DOHH2 (cell line): ENCODE measurements around the gene EXOC6B.

ENCODE experiments used
- H3F3A ChIP-seq: fragments of 200-600 bp; sonication (generic), shearing (Covaris generic); 2 replicates; pipeline ENCODE4 v1.6.0; 2016; ENCODE audit warnings: antibody characterized with exemption, mild to moderate bottlenecking; ENCODE audit not compliant: control insufficient read depth, insufficient read depth
- H3K27ac ChIP-seq: fragments of 200-600 bp; sonication (generic); 2 replicates; pipeline ENCODE4 v1.5.1; 2014; ENCODE audit warnings: low read depth, mild to moderate bottlenecking, low read length, moderate library complexity
- H3K27me3 ChIP-seq: fragments of 200-600 bp; sonication (generic); 2 replicates; pipeline ENCODE4 v1.6.1; 2014; ENCODE audit warnings: mild to moderate bottlenecking, low read length, mixed read lengths; ENCODE audit not compliant: control insufficient read depth
- H3K36me3 ChIP-seq: fragments of 200-600 bp; sonication (generic); 2 replicates; pipeline ENCODE4 v1.6.1; 2014; ENCODE audit warnings: mild to moderate bottlenecking, low read length, moderate library complexity, mixed read lengths; ENCODE audit not compliant: control insufficient read depth
- H3K4me1 ChIP-seq: fragments of 200-600 bp; sonication (generic); 2 replicates; pipeline ENCODE4 v1.6.1; 2014; ENCODE audit warnings: mild to moderate bottlenecking, low read length, mixed read lengths; ENCODE audit not compliant: control insufficient read depth
- H3K4me2 ChIP-seq: fragments of 200-600 bp; sonication (generic); 2 replicates; pipeline ENCODE4 v1.6.0; 2014; ENCODE audit warnings: mild to moderate bottlenecking, low read length, moderate library complexity
- H3K4me3 ChIP-seq: fragments of 200-600 bp; sonication (generic); 2 replicates; pipeline ENCODE4 v1.5.1; 2014; ENCODE audit warnings: mild to moderate bottlenecking, low read length, mixed read lengths
- H3K79me2 ChIP-seq: fragments of 200-600 bp; sonication (generic); 2 replicates; pipeline ENCODE4 v1.6.1; 2014; ENCODE audit warnings: mild to moderate bottlenecking, low read length, mixed read lengths; ENCODE audit not compliant: control insufficient read depth
- H3K9me2 ChIP-seq: fragments of 200-600 bp; sonication (generic); replicated peaks from 2 replicates; pipeline ENCODE4 v1.6.1; 2014; ENCODE audit warnings: mild to moderate bottlenecking, low read length, mixed read lengths; ENCODE audit not compliant: control insufficient read depth
- H3K9me3 ChIP-seq: fragments of 200-600 bp; sonication (generic); 2 replicates; pipeline ENCODE4 v1.6.1; 2014; ENCODE audit warnings: antibody characterized with exemption, low read length, mixed read lengths; ENCODE audit not compliant: control insufficient read depth, insufficient read depth
- H4K20me1 ChIP-seq: fragments of 200-600 bp; sonication (generic); 2 replicates; pipeline ENCODE4 v1.6.0; 2014; ENCODE audit warnings: low read depth, mild to moderate bottlenecking, antibody characterized with exemption, low read length, moderate library complexity; ENCODE audit not compliant: control insufficient read depth, insufficient read depth
- EZH2phosphoT487 ChIP-seq: fragments of 200-600 bp; sonication (generic); IDR thresholded peaks from 2 replicates; pipeline ENCODE4 v1.6.1; 2017; ENCODE audit warnings: borderline replicate concordance, mild to moderate bottlenecking, antibody characterized with exemption, low read length, moderate library complexity, mixed read lengths
- TF ChIP-seq, protein P1 (sequence below): fragments of 200-600 bp; sonication (generic); IDR thresholded peaks from one replicate; pipeline ENCODE4 v1.5.1; 2014; ENCODE audit warnings: antibody characterized with exemption, mild to moderate bottlenecking, low read depth, low read length; ENCODE audit not compliant: poor library complexity, severe bottlenecking

Gene EXOC6B

GRCh38 chr2:72513011-72513410 is 312.8 kb downstream of the EXOC6B start:
- Histone ChIP-seq H3K79me2 (no peaks in the 10 kb centered on the region), H3K9me2 (no peaks in the 10 kb centered on the region), H3K9me3 (no peaks in the 10 kb centered on the region), H3K27me3 (no peaks in the 10 kb centered on the region), H3K36me3 (no peaks in the 10 kb centered on the region), H3K4me2 (no peak overlapping the region), H4K20me1 (no peaks in the 10 kb centered on the region), H3K27ac (no peak overlapping the region), H3K4me1 (no peaks in the 10 kb centered on the region), H3K4me3 (no peak overlapping the region), H3F3A (no peaks in the 10 kb centered on the region)
- TF ChIP-seq, protein P1, sequence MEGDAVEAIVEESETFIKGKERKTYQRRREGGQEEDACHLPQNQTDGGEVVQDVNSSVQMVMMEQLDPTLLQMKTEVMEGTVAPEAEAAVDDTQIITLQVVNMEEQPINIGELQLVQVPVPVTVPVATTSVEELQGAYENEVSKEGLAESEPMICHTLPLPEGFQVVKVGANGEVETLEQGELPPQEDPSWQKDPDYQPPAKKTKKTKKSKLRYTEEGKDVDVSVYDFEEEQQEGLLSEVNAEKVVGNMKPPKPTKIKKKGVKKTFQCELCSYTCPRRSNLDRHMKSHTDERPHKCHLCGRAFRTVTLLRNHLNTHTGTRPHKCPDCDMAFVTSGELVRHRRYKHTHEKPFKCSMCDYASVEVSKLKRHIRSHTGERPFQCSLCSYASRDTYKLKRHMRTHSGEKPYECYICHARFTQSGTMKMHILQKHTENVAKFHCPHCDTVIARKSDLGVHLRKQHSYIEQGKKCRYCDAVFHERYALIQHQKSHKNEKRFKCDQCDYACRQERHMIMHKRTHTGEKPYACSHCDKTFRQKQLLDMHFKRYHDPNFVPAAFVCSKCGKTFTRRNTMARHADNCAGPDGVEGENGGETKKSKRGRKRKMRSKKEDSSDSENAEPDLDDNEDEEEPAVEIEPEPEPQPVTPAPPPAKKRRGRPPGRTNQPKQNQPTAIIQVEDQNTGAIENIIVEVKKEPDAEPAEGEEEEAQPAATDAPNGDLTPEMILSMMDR = no peak
- TF ChIP-seq EZH2phosphoT487 = no peak

DNA sequence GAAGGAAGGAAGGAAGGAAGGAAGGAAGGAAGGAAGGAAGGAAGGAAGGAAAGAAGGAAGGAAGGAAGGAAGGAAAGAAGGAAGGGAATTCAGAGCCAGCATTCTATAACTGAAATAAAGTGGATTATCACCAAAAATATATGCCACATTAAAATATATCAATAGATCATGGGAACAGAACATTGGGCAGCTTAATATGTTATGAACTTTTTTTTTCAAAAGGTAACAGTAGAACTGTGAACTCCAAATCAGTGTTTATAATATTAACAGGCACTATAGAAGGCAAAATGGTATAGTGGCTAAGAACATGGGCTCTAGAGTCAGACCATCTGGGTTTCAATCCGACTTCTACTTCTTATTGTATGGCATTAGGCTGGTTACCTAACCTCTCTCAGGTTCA is 313.5 kb downstream of the EXOC6B start:
- H3K9me2 ChIP-seq = no peaks in the 10 kb centered on the region

DNA sequence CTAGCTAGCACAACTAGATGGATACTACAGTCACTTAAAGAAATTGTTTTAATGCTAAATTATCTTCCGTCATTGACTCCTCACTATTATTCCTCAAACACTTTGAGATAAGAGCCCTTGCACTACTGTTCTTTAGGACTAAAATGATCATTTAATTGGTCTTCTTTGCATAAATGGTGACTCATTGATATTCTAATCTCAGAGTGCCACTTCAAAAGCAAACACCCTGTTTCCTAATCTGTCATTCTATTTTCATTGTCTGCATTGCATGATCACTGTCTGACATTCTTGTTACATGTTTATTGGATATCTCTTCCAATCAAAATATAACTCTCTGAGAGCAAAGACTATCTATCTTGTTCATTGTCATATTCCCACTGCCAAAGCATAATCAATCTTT is 313.9 kb downstream of the EXOC6B start:
- no peaks in the 10 kb centered on the region for H3K9me3 ChIP-seq
- no peaks in the 10 kb centered on the region for H3K36me3 ChIP-seq
- H3K4me2 ChIP-seq = no peak overlapping the region
- H3K27ac ChIP-seq = no peak overlapping the region
- H3K4me3 ChIP-seq = no peak overlapping the region
- H4K20me1 ChIP-seq = no peaks in the 10 kb centered on the region
- H3K9me2 ChIP-seq = no peaks in the 10 kb centered on the region
- H3K79me2 ChIP-seq = no peaks in the 10 kb centered on the region
- no peaks in the 10 kb centered on the region for H3F3A ChIP-seq
- H3K27me3 ChIP-seq = no peaks in the 10 kb centered on the region
- H3K4me1 ChIP-seq = no peaks in the 10 kb centered on the region
- TF ChIP-seq EZH2phosphoT487 = no peak
- TF ChIP-seq, protein P1 = no peak

More for the DNA sequence above, 313.5 kb downstream of the EXOC6B start:
- H3K4me1 ChIP-seq = no peaks in the 10 kb centered on the region
- H3K9me3 ChIP-seq = no peaks in the 10 kb centered on the region
- H3F3A ChIP-seq = no peaks in the 10 kb centered on the region
- H3K79me2 ChIP-seq = no peaks in the 10 kb centered on the region
- no peaks in the 10 kb centered on the region for H4K20me1 ChIP-seq
- H3K36me3 ChIP-seq = no peaks in the 10 kb centered on the region
- no peak overlapping the region for H3K4me3 ChIP-seq
- H3K27ac ChIP-seq = no peak overlapping the region
- no peaks in the 10 kb centered on the region for H3K27me3 ChIP-seq
- H3K4me2 ChIP-seq = no peak overlapping the region
- TF ChIP-seq EZH2phosphoT487 = no peak
- TF ChIP-seq, protein P1 = no peak

DNA sequence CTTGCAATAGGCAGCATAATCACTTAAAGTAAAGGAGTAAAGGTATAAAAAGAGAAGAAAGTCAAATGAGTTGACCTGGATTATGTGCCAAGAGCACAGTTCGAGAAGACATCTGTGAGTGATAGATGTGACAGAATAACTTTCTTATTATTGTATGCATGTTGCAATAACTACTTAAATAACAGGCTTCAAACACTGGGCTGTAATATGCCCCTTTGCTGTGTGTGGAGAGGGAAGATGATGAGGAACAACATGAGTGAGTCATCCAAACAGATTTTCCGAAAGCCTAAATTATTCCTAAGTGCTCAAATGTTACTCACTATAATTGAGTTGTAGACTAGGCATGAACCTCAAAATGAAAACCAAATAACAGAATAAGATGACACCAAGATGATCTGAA is 328.1 kb downstream of the EXOC6B start:
- Histone ChIP-seq H3K9me3 (no peaks in the 10 kb centered on the region), H3K79me2 (no peaks in the 10 kb centered on the region), H3K27me3 (no peaks in the 10 kb centered on the region), H3K36me3 (no peaks in the 10 kb centered on the region), H4K20me1 (no peaks in the 10 kb centered on the region), H3K27ac (no peak overlapping the region), H3F3A (no peaks in the 10 kb centered on the region), H3K4me1 (no peaks in the 10 kb centered on the region), H3K4me2 (no peak overlapping the region), H3K9me2 (no peaks in the 10 kb centered on the region), H3K4me3 (no peak overlapping the region)
- TF ChIP-seq, protein P1 = no peak
- no peak for TF ChIP-seq EZH2phosphoT487
